Stomach (tissue), 9 donors: Measurements from ENCODE around the gene ELAC2. TPM values are rescaled to one million over a fixed set of nuclear protein-coding genes. Genes with fewer than 3 reads are reported as not detected.

Experiments used
- DNase-seq, 2 donors: peaks; one replicate each; pipeline versions ENCODE4 v3.0.0 to v3.0.0-alpha.2; 2013 to 2019
- H3K27ac ChIP-seq, 5 donors: fragments of 200-600 bp in 4 of 5; sonication (generic) in 4 of 5; one replicate each; pipeline ENCODE4 v1.5.1; 2013 to 2019; ENCODE audit warnings: mild to moderate bottlenecking in 1 of 5, moderate library complexity in 1 of 5
- H3K27me3 ChIP-seq, 3 donors: fragments of 200-600 bp; sonication (generic); one replicate each; pipeline ENCODE4 v1.5.1; 2017 to 2019; ENCODE audit warnings: mixed run types in 1 of 3
- H3K36me3 ChIP-seq, 4 donors: fragments of 200-600 bp; sonication (generic); 1 replicate in 3 of 4; 2 replicates in 1 of 4; pipeline ENCODE4 v1.5.1; 2016 to 2019
- H3K4me1 ChIP-seq, 4 donors: fragments of 200-600 bp; sonication (generic); one replicate each; pipeline ENCODE4 v1.5.1; 2016 to 2019
- H3K4me3 ChIP-seq, 4 donors: fragments of 200-600 bp; sonication (generic) in 3 of 4; one replicate each; pipeline ENCODE4 v1.5.1; 2016 to 2019; ENCODE audit warnings: mild to moderate bottlenecking in 1 of 4
- H3K9me3 ChIP-seq, 4 donors: fragments of 200-600 bp; sonication (generic); one replicate each; pipeline ENCODE4 v1.5.1; 2016 to 2019
- CTCF ChIP-seq, 7 experiments: fragments of 450-650 bp in 4 of 7; fragments of 200-600 bp in 3 of 7; sonication (generic) in 3 of 7; IDR thresholded peaks; one replicate each; pipeline ENCODE4 v1.5.1; 2016 to 2019; ENCODE audit warnings: antibody characterized with exemption in 7 of 7, control low read depth in 2 of 7, mild to moderate bottlenecking in 1 of 7
- EP300 ChIP-seq: sonication (generic); formaldehyde crosslinking; IDR thresholded peaks from one replicate; pipeline ENCODE4 v1.6.1; 2017; ENCODE audit warnings: antibody characterized with exemption
- POLR2A ChIP-seq, 4 donors: fragments of 450-650 bp; IDR thresholded peaks; one replicate each; pipeline ENCODE4 v1.6.1; 2016; ENCODE audit warnings: antibody characterized with exemption in 4 of 4, control low read depth in 2 of 4, mild to moderate bottlenecking in 1 of 4, moderate library complexity in 1 of 4
- POLR2AphosphoS5 ChIP-seq, 3 donors: sonication (generic); formaldehyde crosslinking; IDR thresholded peaks; one replicate each; pipeline ENCODE4 v1.6.1; 2016; ENCODE audit warnings: antibody characterized with exemption in 3 of 3
- WGBS, 5 donors: extraction: QIAGEN DNeasy Blood & Tissue Kit in 3 of 5; methylation state at CpG; one replicate each; pipeline versions ENCODE4 v1.1.5 to v1.1.7; 2013 to 2018; 5-methylcytosine and 5-hydroxymethylcytosine counted together
- intact Hi-C: fragments of 100-400 bp; cut with DNase I; formaldehyde crosslinking; loops from one replicate; pipeline ENCODE4 v1.15.1; 2023; ENCODE audit warnings: low total_unique reads
- polyA plus RNA-seq, 3 donors: library from polyadenylated mRNA; stranded (reverse); fragments of 200-250 nt; gene quantifications; one replicate each; pipeline ENCODE4 v1.2.3, GENCODE V29; 2013
- total RNA-seq, 5 donors: library from RNA; depleted of rRNA; stranded (reverse); fragments of >200 nt; gene quantifications; one replicate each; pipeline versions ENCODE4 v1.1.0 to v1.2.3, GENCODE V29; 2014 to 2016
- donor health status: healthy with polysubstance abuse.
- donor health status: Bipolar disorder and iron deficiency.
- donor health status: healthy.

ELAC2 gene
- total and polyA plus RNA-seq, 8 donors, result 20.5 to 156 (median 60.2) TPM

GRCh38 chr17:12963505-12963904 is 54.3 kb downstream of the ELAC2 start:
- WGBS, 5 donors, result 84 to 100% (median 98%) methylated on average over 6 to 7 of the region's 7 CpGs
- no peak for DNase-seq
- no peak for TF ChIP-seq EP300
- TF ChIP-seq POLR2A (IDR thresholded peaks at IDR 0.05), result no peak
- TF ChIP-seq CTCF (IDR thresholded peaks at IDR 0.05), result no peak
- TF ChIP-seq POLR2AphosphoS5 (IDR thresholded peaks at IDR 0.05), result no peak
- Histone ChIP-seq H3K9me3 (no peaks in the 10 kb centered on the region), H3K4me1 (no peaks in the 10 kb centered on the region), H3K36me3 (peaks cover 0 to 37% (median 19%) of the 10 kb centered on the region in 4 donors), H3K4me3 (no peak overlapping the region), H3K27ac (no peak overlapping the region), H3K27me3 (no peaks in the 10 kb centered on the region)
- intact Hi-C loops, result no loop called here

- no peaks in the 10 kb centered on the region for H3K4me1 ChIP-seq
- intact Hi-C loops, result no loop called here
- WGBS, 5 donors, result 92 to 98% (median 93%) methylated on average over 4 of the region's 4 CpGs
- no peaks in the 10 kb centered on the region for H3K27me3 ChIP-seq
- H3K36me3 ChIP-seq, result peaks cover 0 to 55% (median 36%) of the 10 kb centered on the region in 4 donors
- TF ChIP-seq CTCF (IDR thresholded peaks at IDR 0.05) (no peak), POLR2A (IDR thresholded peaks at IDR 0.05) (no peak), POLR2AphosphoS5 (IDR thresholded peaks at IDR 0.05) (no peak), EP300 (no peak)
- H3K9me3 ChIP-seq, result peaks cover 0 to 16% (median 4%) of the 10 kb centered on the region in 4 donors
- no peak overlapping the region for H3K27ac ChIP-seq
- no peak overlapping the region for H3K4me3 ChIP-seq
- no peak for DNase-seq
Observed at GRCh38 chr17:12961655-12962054, 56.2 kb downstream of the ELAC2 start.

- 92 to 94% (median 92%) methylated on average over 8 of the region's 8 CpGs for WGBS, 5 donors
- H3K9me3 ChIP-seq, result peaks cover 0 to 16% (median 4%) of the 10 kb centered on the region in 4 donors
Observed at GRCh38 chr17:12959441-12959840, 58.4 kb downstream of the ELAC2 start.

GRCh38 chr17:12958786-12959185 is 59.0 kb downstream of the ELAC2 start:
- WGBS, 5 donors, result 92 to 98% (median 97%) methylated on average over 12 of the region's 12 CpGs
- intact Hi-C loops, result no loop called here
- peaks cover 0 to 76% (median 49%) of the 10 kb centered on the region in 4 donors for H3K36me3 ChIP-seq

More at GRCh38 chr17:12959441-12959840, 58.4 kb downstream of the ELAC2 start:
- intact Hi-C loops, result no loop called here
- no peaks in the 10 kb centered on the region for H3K27me3 ChIP-seq
- DNase-seq, result peak in 1 of 2 donors; percentile 8
- no peaks in the 10 kb centered on the region for H3K4me1 ChIP-seq
- H3K36me3 ChIP-seq, result peaks cover 0 to 70% (median 46%) of the 10 kb centered on the region in 4 donors
- H3K27ac ChIP-seq, result no peak overlapping the region
- H3K4me3 ChIP-seq, result no peak overlapping the region
- TF ChIP-seq CTCF (IDR thresholded peaks at IDR 0.05) (no peak), EP300 (no peak), POLR2AphosphoS5 (IDR thresholded peaks at IDR 0.05) (no peak), POLR2A (IDR thresholded peaks at IDR 0.05) (no peak)

More at GRCh38 chr17:12958786-12959185, 59.0 kb downstream of the ELAC2 start:
- peaks cover 0 to 16% (median 4%) of the 10 kb centered on the region in 4 donors for H3K9me3 ChIP-seq
- no peaks in the 10 kb centered on the region for H3K4me1 ChIP-seq
- H3K27ac ChIP-seq, result no peak overlapping the region
- TF ChIP-seq POLR2AphosphoS5 (IDR thresholded peaks at IDR 0.05) (no peak), EP300 (no peak), POLR2A (IDR thresholded peaks at IDR 0.05) (no peak), CTCF (IDR thresholded peaks at IDR 0.05) (no peak)
- H3K4me3 ChIP-seq, result no peak overlapping the region
- no peak for DNase-seq
- H3K27me3 ChIP-seq, result no peaks in the 10 kb centered on the region
